GM18511 (cell line): ENCODE results near the gene TBPL2.
"Not testable (repeated sequence)": the region's sequence is repeated elsewhere in the genome, so short reads cannot be mapped to it uniquely, and the experiment has no call there.

Experiments used
- ATAC-seq: cut with Tn5 transposase; IDR thresholded peaks from one replicate; pipeline ENCODE4 v1.9.1; 2021; ENCODE audit warnings: mild to moderate bottlenecking, moderate library complexity; ENCODE audit not compliant: unreplicated experiment

Gene TBPL2

GRCh38 chr14:55411426-55412389 is 28.7 kb downstream of the TBPL2 start, which contains the start of gene ATG14:
ATG14 (minus strand) TSS chr14:55411830; CDS start chr14:55411822, 8 bp downstream.
- ATAC-seq, result peak; percentile 98

GRCh38 chr14:55410876-55411275 is 29.5 kb downstream of the TBPL2 start:
- no peak for ATAC-seq

- no peak for ATAC-seq
Measured at GRCh38 chr14:55404173-55404854, 36.1 kb downstream of the TBPL2 start.

DNA sequence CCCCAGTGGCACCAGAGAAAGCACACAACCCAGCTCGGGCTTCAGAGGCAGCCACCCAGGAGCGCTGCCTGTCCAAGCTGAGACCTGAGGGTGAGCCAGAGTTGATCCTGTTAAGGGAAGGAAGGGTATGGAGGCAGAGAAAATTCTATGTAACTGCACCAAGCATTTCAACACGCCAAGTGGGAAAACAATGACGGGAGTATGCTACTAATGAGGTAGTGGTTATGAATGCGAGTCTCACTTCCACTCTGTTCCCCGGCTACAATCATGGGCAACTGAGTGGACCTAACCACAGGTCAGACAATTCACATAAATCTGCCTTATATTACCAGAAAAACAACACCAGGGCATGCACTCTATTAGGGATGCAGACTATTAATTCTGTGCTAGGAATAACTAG is 38.7 kb downstream of the TBPL2 start:
- no peak for ATAC-seq

DNA sequence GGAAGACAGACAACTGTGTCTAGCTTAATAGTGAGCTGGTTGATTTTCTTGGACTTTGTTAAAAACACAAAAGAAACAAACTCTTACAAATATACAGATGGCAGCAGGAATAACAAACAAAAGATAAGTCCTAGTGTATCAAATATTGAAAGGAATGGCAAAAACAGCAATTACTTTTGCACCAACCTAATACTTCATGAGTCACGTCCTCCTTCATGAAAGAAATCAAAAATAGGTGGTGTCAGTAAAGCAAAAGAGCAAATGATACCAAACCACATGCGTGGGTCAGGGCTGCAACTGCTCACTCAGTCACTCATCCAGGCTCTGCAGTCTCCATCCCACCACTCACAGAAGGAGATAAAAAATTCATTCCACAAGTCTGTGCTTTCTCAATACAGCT is 40.6 kb downstream of the TBPL2 start:
- ATAC-seq, result no peak

- ATAC-seq, result no peak
Measured at GRCh38 chr14:55399183-55399582, 41.2 kb downstream of the TBPL2 start.

GRCh38 chr14:55398679-55399078 is 41.7 kb downstream of the TBPL2 start:
- ATAC-seq, result no peak

DNA sequence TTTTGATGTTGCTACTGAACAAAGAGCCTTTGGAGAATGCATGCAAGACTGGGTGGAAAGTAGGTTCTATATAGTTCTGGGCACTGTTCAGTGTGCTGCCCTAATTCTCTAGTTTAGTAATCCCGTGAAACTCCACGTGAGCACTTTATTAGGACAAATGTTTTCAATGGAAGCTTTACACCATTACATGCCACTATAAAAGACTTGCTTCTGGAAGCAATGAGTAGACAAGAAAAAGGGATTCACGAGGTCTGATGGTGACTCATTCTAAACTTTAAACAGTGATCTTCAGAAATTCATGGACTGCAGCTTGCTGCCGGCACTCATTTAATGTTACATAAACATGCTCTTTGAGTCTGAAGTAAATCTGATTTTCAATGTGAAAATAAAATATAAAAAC is 51.1 kb downstream of the TBPL2 start:
- ATAC-seq, result no peak

- ATAC-seq, result no peak
Measured at GRCh38 chr14:55388160-55388559, 52.3 kb downstream of the TBPL2 start.

DNA sequence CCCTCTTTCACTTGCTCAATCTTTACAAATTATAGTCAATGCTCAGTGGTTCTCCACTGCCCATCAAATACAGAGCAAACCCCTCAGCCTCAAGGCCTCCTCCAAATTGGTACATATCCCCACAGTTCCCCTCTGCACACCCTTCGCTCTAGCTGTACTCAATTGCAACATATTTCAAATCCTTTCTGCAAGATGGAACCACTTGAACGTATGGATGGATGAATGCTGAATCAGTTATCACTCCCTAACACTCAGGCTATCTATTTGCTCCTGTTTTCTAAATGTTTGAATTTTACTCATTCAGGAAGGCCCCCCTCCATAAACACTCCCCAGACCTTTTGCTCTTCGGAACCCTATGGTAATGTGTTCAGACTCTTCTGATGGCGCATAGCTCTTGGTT is 53.3 kb downstream of the TBPL2 start:
- no peak for ATAC-seq

- no peak for ATAC-seq
Measured at GRCh38 chr14:55386037-55386808, 54.2 kb downstream of the TBPL2 start.

GRCh38 chr14:55384536-55384935 is 55.9 kb downstream of the TBPL2 start:
- ATAC-seq, result no peak

GRCh38 chr14:55383541-55384140 is 56.8 kb downstream of the TBPL2 start:
- ATAC-seq, result no peak

- ATAC-seq, result not testable (repeated sequence)
Measured at GRCh38 chr14:55383056-55383466, 57.4 kb downstream of the TBPL2 start.

- ATAC-seq, result no peak
Measured at GRCh38 chr14:55382483-55382882, 57.9 kb downstream of the TBPL2 start.

DNA sequence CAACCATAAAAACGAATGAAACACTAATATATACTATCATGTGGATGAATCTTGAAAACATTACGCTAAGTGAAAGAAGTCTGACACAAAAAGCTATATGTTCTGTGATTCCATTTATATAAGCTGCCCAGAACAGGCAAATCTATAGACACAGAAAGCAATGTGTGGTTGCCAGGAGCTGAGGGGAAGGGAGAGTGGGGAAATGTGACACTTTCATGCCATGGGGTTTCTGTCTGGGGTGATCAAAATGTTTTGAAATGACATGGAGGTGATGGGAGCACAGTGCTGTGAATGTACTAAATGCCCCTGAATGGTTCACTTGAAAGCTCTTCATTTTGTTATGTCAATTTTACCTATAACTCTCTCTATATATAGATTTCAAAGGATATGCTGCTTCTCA is 58.9 kb downstream of the TBPL2 start:
- no peak for ATAC-seq

GRCh38 chr14:55381040-55381439 is 59.4 kb downstream of the TBPL2 start:
- ATAC-seq, result no peak

DNA sequence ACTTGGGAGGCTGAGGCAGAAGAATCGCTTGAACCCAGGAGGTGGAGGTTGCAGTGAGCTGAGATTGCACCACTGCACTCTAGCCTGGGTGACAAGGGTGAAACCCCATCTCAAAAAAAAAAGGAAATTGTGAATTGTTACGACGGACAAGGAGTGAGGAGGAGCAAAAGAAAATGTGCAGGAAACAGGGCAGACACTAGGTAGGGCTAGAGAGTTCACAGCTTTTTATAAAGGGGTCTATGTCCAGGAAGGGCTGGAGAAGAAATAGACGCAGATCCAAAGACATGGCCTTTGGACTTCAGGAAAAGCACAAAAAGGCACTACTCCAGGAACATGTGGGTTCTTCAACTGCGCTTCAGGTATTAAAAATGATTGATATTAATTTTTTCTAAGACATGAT is 63.2 kb downstream of the TBPL2 start:
- ATAC-seq, result no peak

DNA sequence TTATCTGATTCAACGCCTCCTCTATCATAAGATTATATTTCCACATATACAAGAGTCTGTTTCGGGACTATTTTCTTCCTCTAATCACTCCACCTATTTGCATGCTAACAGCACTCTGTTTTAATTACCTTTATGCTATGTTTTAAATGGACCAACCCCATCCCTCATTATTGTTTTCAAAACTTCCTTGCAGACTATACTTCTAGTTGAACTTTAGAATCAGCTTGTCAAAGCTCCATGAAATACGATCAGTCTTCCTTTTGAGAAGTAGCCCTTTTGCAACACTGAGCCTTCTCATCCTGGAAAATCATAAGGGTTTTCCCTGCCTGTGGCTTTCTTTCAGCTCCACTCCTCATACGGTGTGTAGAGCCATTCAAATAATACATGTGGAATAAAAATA is 65.6 kb downstream of the TBPL2 start:
- ATAC-seq, result no peak

DNA sequence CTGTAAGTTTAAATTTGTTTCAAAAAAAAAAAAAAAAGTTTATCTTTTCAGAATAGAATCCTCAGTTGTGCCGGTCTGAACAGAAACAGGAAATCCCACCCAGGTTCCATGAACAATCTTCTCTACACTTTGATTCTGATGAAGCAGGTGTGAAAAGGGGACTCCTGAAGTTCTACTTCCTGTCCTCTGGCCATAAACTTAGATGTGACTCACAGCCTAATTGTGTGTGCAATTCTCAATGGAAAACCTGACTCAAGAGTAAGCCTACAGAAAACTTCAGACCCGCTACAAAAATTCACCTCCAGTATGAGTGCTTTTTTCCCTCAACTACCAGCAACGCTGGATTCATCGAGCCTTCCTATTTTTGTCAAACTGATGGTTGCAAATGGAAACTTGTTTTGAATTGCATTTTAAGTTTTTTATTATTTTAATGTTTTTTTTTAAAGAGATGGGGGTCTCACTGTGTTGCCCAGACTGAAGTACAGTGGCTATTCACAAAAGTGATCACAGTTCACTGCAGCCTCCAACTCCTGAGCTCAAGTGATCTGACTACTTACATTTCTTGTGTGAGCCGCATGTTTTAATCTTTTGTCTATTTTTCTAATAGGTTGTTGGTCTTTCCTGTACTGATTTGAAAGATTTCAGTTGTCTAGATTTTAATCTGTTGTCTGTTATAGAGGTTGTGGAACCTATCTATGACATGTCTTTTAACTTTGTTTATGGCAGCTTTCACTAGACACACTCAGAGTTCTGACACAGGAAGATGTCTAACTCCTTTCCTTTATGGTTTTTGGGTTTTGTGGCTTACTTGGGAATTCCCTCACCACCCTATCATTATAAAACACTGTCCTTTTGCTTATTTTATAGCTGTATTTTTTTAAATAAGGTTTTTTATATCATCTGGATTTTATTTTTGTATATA is 66.4 kb downstream of the TBPL2 start:
- ATAC-seq, result peak; percentile 75
